ENCODE measurements around the gene GAD2.
"Not testable (repeated sequence)": the region's sequence is repeated elsewhere in the genome, so short reads cannot be mapped to it uniquely, and the experiment has no call there.

GAD2 gene

GRCh38 chr10:26326851-26327250, 110.3 kb downstream of the GAD2 start:
- no peak for DNase-seq

- no peak for DNase-seq
Measured at GRCh38 chr10:26327811-26328210, 111.2 kb downstream of the GAD2 start.

- DNase-seq = no peak
Measured at GRCh38 chr10:26331371-26331770, 114.8 kb downstream of the GAD2 start.

GRCh38 chr10:26334232-26334931, 117.8 kb downstream of the GAD2 start:
- no peak for DNase-seq

GRCh38 chr10:26334932-26335573, 118.5 kb downstream of the GAD2 start:
- peak; percentile 71 for DNase-seq

GRCh38 chr10:26335574-26336093, 119.1 kb downstream of the GAD2 start:
- no peak for DNase-seq

- DNase-seq = no peak
Measured at GRCh38 chr10:26336979-26337378, 120.4 kb downstream of the GAD2 start.

GRCh38 chr10:26341701-26342100, 125.1 kb downstream of the GAD2 start:
- DNase-seq = no peak

- DNase-seq = not testable (repeated sequence)
Measured at GRCh38 chr10:26348821-26349417, 132.3 kb downstream of the GAD2 start.
